Umbilical cord (tissue), 2 donors: ENCODE measurements around the gene POLR2L. TPM values are rescaled to one million over a fixed set of nuclear protein-coding genes. Genes with fewer than 3 reads are reported as not detected.

Source experiments
- DNase-seq: peaks from one replicate; pipeline ENCODE4 v3.0.0-alpha.2; 2015; ENCODE audit warnings: low spot score
- total RNA-seq: library from RNA; depleted of rRNA; stranded (reverse); fragments of >200 nt; gene quantifications from one replicate; pipeline ENCODE4 v1.2.3, GENCODE V29; 2014; ENCODE audit warnings: low replicate concordance; ENCODE audit not compliant: insufficient read depth

Gene POLR2L
- total RNA-seq, 1 donor from 2014 or later = 14.0 TPM

DNA sequence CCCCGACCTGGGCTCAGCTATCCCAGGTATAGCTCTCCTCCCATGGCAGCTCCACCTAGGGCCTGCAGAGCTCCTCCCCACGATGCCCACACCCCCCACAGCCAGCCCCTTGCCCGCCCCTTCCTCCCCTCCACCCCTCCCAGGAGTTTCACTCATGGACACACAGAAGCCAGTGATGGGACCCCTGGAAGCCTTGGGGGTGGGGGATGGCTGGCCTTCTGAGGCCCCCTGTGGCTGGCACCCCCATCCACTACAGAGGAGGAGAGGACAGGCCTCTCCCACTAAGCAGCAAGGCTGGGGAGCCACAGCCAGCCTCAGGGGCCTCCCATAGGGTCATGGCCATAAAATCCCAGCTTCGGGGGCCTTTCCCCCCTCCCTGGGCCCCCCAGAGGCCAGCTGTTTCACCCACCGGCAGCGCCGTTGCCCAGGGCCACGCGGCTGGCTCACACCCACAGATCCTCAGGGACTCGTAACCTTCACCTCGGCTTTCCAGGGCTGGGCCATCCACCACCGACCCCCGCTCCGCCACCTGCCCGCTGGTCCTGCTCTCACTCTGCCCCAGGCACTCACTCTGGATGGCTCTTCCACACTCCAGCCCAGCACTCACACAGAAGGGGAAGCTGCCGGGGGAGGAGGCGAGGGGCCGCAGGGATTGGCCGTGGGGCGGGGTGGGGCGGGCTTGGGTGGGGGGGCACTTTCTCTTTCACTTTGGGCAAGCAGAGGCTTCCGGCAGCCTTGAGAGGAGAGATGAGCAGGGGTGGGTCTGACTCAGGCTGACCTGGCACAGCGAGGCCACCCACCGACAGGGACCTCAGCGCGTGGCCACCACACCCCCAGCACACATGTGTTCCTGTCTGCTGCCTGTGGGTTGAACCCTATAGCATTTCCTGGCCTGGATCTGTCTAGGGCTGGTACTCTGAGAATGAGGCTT, 46.4 kb downstream of the POLR2L start:
- peak; percentile 80 for DNase-seq

DNA sequence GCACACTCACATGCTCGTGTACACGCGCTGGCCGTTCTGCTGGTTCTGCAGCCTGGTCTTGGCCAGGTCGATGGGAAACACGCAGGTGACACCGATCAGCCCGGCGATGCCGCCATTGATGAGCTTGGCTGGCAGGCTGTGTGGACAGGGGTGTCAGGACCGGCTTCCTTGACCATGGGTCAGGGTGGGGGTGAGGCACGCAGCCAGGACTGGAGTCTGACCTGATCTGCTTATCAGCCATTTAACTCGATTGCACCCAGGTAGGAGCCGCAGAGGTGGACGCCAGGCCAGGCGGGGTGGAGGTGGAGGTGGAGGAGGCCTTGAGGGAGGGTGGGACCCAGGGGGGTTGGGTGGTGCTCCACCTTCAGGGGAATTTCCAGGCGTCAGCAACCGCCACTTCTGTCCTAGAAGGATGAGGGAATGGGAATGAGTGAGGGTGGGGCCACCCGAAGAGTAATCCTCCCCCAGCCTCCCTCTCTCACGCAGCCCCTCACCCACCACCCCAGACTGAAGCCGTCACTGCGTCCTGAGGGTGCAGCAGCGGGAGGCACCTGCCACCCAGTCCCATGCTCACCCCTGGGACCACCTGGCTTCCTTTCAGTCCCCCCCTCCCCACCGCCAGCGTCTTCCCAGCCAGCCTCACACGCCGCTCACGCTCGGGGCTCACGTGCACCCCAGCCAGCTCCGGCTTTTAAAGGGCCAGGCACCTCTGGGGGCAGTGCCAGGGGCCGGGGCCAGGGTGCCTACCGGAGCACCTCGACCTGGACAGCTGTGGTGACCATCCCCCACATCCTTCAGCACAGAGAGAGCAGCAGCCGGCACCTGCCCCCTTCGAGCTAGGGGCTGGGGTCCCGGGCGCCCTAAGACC, 47.3 kb downstream of the POLR2L start:
- DNase-seq = no peak

DNA sequence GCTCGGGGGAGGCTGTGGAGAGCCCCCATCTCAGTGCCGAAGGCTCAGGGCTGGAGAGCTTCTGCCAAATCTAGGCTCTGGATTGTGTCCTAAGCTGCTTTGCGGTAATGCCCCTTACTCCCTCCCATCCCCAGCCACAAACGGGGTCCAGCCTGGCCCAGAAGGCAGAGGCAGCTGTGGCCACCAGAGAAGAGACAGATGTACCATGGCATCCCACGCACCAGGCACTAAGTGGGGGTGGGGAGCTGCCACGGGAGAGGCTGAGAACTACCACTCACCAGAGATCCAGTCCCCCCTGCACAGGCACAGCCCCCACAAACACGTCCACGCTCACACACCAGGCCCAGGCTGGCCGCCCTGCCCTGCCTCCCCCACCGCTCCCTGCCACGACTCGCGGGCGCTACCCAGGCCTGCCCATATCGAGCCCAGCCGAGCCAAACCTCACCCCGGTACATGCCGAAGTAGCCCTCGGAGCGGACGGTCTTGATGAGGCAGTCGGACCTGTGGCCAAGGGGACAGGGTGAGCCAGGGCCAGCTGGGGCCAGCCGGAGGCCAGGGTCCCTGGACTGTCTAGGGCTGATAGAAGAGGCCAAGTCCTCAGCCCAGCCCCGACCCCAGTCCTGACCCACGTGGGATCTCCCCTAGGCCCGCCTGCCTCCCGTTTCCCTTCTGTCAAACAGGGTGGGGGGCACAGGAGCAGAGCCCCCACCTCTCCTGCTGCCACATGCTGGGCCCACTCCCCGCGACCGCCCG, 48.1 kb downstream of the POLR2L start:
- no peak for DNase-seq

- DNase-seq = no peak
These were observed 48.8 kb downstream of the POLR2L start for GRCh38 chr11:793556-793955.

DNA sequence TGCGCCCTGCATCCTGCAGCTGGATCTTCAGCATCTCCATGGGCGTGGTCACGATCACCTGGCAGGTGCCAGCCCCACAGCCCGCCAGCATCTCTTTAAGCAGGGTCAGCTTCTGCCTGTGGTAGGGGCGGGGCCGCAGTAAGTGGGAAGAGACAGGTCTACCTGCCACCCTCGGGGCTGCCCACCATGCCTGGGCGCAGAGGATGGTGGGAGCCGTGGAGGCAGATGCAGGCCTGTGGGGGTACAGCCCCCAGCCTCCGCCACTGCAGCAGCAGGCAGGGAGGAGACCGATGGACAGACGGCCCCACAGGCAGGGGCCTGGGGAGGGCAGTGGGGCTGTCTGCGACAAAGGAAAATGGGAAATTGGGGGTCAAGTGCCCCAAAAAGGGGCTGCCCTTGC, 49.5 kb downstream of the POLR2L start:
- no peak for DNase-seq

- no peak for DNase-seq
These were observed 49.9 kb downstream of the POLR2L start for GRCh38 chr11:792535-792821.

DNA sequence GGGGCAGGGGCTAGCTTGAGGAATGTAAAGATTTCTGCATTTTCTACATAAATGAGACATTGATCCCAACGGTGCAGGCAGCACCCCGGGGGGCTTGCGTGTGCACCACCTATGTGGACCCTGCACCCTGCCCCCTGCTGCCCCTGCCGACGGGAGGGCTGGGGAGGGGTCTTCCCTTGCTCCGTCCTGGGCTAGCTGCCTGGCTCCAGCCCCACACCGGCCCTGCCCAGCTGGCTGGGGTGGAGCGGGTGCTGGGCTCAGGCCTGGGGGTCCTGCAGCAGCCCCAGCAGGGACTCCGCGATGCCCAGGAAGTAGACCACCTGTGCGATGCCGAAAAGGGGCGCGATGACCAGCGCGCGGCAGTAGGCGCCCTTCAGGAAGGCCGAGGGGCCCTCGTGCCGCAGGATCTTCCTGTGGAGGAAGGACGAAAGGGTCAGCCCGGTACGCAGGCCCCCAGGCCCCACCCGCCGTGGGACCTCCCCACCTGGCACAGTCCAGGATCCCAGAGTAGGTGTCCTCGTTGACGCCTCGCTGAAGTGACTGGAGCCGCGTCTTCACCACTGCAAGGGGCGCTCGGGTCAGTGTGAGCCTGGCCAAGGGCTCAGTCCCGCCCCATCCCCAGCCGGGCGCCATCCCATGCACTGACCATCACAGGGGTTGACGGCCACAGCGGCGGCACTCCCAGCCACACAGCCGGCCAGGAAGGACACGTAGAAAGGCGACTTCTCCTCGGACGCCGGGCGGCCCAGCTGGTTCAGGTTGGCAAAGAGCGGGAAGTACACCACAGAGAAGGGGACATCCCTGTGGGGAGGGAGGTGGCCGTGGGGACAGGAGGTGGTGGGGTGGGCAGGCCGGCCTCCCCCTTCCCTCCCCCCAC, 50.4 kb downstream of the POLR2L start:
- DNase-seq = no peak

GRCh38 chr11:790721-791564, 51.4 kb downstream of the POLR2L start:
- DNase-seq = no peak

DNA sequence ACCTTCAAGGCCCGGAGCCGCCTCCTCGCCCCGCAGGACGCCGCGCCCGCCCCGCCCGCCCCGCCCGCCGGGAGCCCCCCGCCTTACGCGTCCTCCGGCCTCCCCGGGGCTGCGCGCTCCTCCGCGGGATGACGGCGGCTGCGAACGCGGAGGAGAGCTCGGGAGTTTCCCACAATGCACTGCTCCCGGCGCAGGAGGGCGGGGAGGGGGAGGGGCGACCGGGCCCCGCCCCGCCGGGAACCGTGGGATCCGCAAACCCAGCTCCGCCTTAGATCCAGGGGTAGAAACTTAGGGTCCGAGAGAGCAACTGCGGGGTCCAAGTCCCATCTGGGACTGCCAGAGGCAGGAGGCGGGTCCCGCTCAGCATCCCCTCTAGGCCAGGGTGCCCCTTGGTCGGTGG, 52.4 kb downstream of the POLR2L start, which contains the start of gene CEND1:
Gene CEND1 (minus strand): TSS at position 148 of the 400 bp plus-strand sequence. CDS start 1,514 bp downstream, outside the sequence.
- no peak for DNase-seq

Other genes starting within 250 kb of the POLR2L start
- 16.6 TPM for gene IRF7, start 226.6 kb downstream of the POLR2L start, total RNA-seq
- gene CDHR5, start 217.6 kb downstream of the POLR2L start, total RNA-seq = not detected
- gene SCT, start 215.3 kb downstream of the POLR2L start, total RNA-seq = not detected
- not detected for gene DRD4, start 205.3 kb downstream of the POLR2L start, total RNA-seq
- gene DEAF1, start 147.3 kb downstream of the POLR2L start, total RNA-seq = 54.9 TPM
- gene TMEM80, start 146.7 kb downstream of the POLR2L start, total RNA-seq = 7.7 TPM
- gene EPS8L2, start 136.3 kb downstream of the POLR2L start, total RNA-seq = 28.6 TPM
- gene TALDO1, start 95.1 kb downstream of the POLR2L start, total RNA-seq = 76.1 TPM
- 26.2 TPM for gene GATD1, start 65.0 kb downstream of the POLR2L start, total RNA-seq
- gene CEND1, start 52.4 kb downstream of the POLR2L start, total RNA-seq = 1.4 TPM
- gene SLC25A22, start 44.2 kb downstream of the POLR2L start, total RNA-seq = 2.2 TPM
- 19.3 TPM for gene PIDD1, start 37.3 kb downstream of the POLR2L start, total RNA-seq
- gene RPLP2, start 32.6 kb downstream of the POLR2L start, total RNA-seq = 439 TPM
- 6.7 TPM for gene PNPLA2, start 23.6 kb downstream of the POLR2L start, total RNA-seq
- 3.1 TPM for gene CRACR2B, start 14.6 kb downstream of the POLR2L start, total RNA-seq
- 159 TPM for gene CD151, start 9.6 kb downstream of the POLR2L start, total RNA-seq
- gene TSPAN4, start 323 bp upstream of the POLR2L start, total RNA-seq = 43.8 TPM
- gene CHID1, start 68.3 kb upstream of the POLR2L start, total RNA-seq = 69.6 TPM
- gene AP2A2, start 83.3 kb upstream of the POLR2L start, total RNA-seq = 24.1 TPM
- 0.24 TPM for gene MUC6, start 194.2 kb upstream of the POLR2L start, total RNA-seq
- gene MUC2, start 232.3 kb upstream of the POLR2L start, total RNA-seq = under 0.01 TPM